Activated T-helper 1 cell treated with anti-CD3 and anti-CD28 coated beads, Interleukin-2, amount 50 U/mL, for 16 hours (primary cell): ENCODE data around the gene TMPRSS5.

Experiments used
- DNase-seq, 2 donors: peaks; one replicate each; pipeline ENCODE4 v3.0.0-alpha.2; 2020; ENCODE audit warnings: low read depth in 1 of 2, low spot score in 1 of 2

Gene TMPRSS5

GRCh38 chr11:113670149-113670830 is 35.8 kb downstream of the TMPRSS5 start:
- no peak for DNase-seq

GRCh38 chr11:113668255-113668654 is 37.9 kb downstream of the TMPRSS5 start:
- DNase-seq = no peak

- no peak for DNase-seq
Observed at GRCh38 chr11:113667801-113668200, 38.3 kb downstream of the TMPRSS5 start.

- DNase-seq = no peak
Observed at GRCh38 chr11:113666584-113666983, 39.5 kb downstream of the TMPRSS5 start.

- DNase-seq = no peak
Observed at GRCh38 chr11:113664981-113665710, 41.0 kb downstream of the TMPRSS5 start.

GRCh38 chr11:113664069-113664980 is 41.8 kb downstream of the TMPRSS5 start:
- DNase-seq = no peak

GRCh38 chr11:113663567-113663966 is 42.5 kb downstream of the TMPRSS5 start:
- DNase-seq = no peak

- no peak for DNase-seq
Observed at GRCh38 chr11:113655771-113656170, 50.3 kb downstream of the TMPRSS5 start.

GRCh38 chr11:113651023-113651422 is 55.1 kb downstream of the TMPRSS5 start:
- DNase-seq = no peak

- no peak for DNase-seq
Observed at GRCh38 chr11:113649311-113649710, 56.8 kb downstream of the TMPRSS5 start.

- no peak for DNase-seq
Observed at GRCh38 chr11:113647856-113648255, 58.3 kb downstream of the TMPRSS5 start.

GRCh38 chr11:113647108-113647507 is 59.0 kb downstream of the TMPRSS5 start:
- no peak for DNase-seq

- DNase-seq = no peak
Observed at GRCh38 chr11:113645593-113646349, 60.3 kb downstream of the TMPRSS5 start.

- no peak for DNase-seq
Observed at GRCh38 chr11:113644605-113645004, 61.5 kb downstream of the TMPRSS5 start.

GRCh38 chr11:113643701-113644100 is 62.4 kb downstream of the TMPRSS5 start:
- no peak for DNase-seq

- no peak for DNase-seq
Observed at GRCh38 chr11:113643006-113643585, 63.0 kb downstream of the TMPRSS5 start.

GRCh38 chr11:113642090-113642489 is 64.0 kb downstream of the TMPRSS5 start:
- DNase-seq = no peak

- no peak for DNase-seq
Observed at GRCh38 chr11:113638376-113638775, 67.7 kb downstream of the TMPRSS5 start.

- DNase-seq = no peak
Observed at GRCh38 chr11:113637636-113638035, 68.5 kb downstream of the TMPRSS5 start.
